Activated CD4-positive, alpha-beta memory T cell treated with anti-CD3 and anti-CD28 coated beads for 36 hours (primary cell): ENCODE measurements around the gene FAF1. TPM values are rescaled to one million over a fixed set of nuclear protein-coding genes. Genes with fewer than 3 reads are reported as not detected.

Source experiments
- CTCF ChIA-PET: fragments of 350-600 bp; sonication (Branson Sonifier 250); formaldehyde crosslinking; loops from one replicate; lab custom pipeline; 2021; ENCODE audit warnings: antibody characterized with exemption, inconsistent platforms; lab: Charles Lee
- POLR2A ChIA-PET: fragments of 350-600 bp; sonication (Branson Sonifier 250); formaldehyde crosslinking; loops from one replicate; lab custom pipeline; 2021; ENCODE audit warnings: antibody characterized with exemption; lab: Charles Lee
- DNase-seq: peaks from one replicate; pipeline ENCODE4 v3.0.0-alpha.2; 2020
- H3K27ac Mint-ChIP-seq: one replicate; pipeline ENCODE4 v1.8.0; 2021; ENCODE audit warnings: mixed read lengths
- H3K27me3 Mint-ChIP-seq: one replicate; pipeline ENCODE4 v1.8.0; 2021; ENCODE audit warnings: mixed read lengths
- H3K36me3 Mint-ChIP-seq: one replicate; pipeline ENCODE4 v1.8.0; 2021; ENCODE audit warnings: mixed read lengths
- H3K4me1 Mint-ChIP-seq: one replicate; pipeline ENCODE4 v1.8.0; 2021; ENCODE audit warnings: low read depth, mixed read lengths
- H3K4me3 Mint-ChIP-seq: one replicate; pipeline ENCODE4 v1.8.0; 2021; ENCODE audit warnings: mild to moderate bottlenecking, mixed read lengths
- H3K9me3 Mint-ChIP-seq: one replicate; pipeline ENCODE4 v1.8.0; 2021; ENCODE audit warnings: mixed read lengths
- intact Hi-C: fragments of 100-400 bp; cut with micrococcal nuclease; formaldehyde crosslinking; loops from one replicate; pipeline ENCODE4 v1.15.1; 2023
- total RNA-seq, 2 experiments: library from RNA; stranded (reverse); gene quantifications; one replicate each; pipeline ENCODE4 v1.2.3, GENCODE V29; 2021

Gene FAF1
- total RNA-seq, 2 experiments from 2014 or later, result 77.0 to 84.6 TPM

DNA sequence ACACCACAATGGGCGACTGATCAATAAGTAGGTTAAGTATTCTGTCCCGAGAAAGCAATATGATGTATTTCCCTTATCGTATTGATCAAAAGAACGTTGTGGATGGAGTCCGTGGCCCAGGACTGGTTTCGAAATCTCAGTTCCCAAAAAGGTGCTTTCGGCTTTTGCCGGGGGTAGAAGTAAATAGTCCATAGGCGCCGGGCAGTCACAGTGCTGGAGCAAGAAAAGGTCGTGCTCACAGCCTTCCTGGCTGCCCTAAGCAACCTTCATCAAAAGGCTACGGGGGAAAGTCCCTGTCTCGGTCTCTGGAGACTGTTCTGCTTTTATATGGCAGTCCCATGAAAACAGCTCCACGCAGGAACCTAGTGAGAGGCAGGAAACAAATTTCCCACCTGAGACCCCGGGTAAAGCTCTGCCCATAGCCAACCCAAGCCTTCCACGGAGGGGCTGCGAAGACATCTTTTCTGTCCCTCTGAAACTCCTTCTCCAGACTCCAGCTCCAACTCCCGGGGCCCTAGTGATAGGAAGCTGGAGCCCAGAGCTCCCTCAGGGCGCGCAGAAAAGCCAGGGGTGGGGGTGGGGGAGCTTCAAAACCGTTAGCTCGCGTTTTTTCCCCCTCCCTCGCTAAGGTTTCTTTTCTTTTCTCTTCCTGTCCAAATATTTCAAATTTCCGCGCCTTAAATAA is 17.0 kb upstream of the FAF1 start:
- peaks cover 43% of the 10 kb centered on the region for H3K27me3 Mint-ChIP-seq
- peak; percentile 37 for DNase-seq
- H3K27ac Mint-ChIP-seq, result no peak overlapping the region
- H3K4me1 Mint-ChIP-seq, result peaks cover 23% of the 10 kb centered on the region
- ChIA-PET POLR2A (interaction anchor here (3.0 kb wide), 1 partner anchor 8 kb away, joined by 24 read pairs; the partner anchor contains the start of gene CDKN2C), CTCF (interaction anchor here (1.0 to 2.6 kb wide), 6 partner anchors 9 to 212 kb away, joined by 3 to 13 read pairs (median 6); partner anchors contain the start of gene FAF1)
- no peaks in the 10 kb centered on the region for H3K9me3 Mint-ChIP-seq
- H3K36me3 Mint-ChIP-seq, result peaks cover 13% of the 10 kb centered on the region
- peak overlapping the region; percentile 74 for H3K4me3 Mint-ChIP-seq
- intact Hi-C loops, result loop anchor here (1.0 to 10.0 kb wide), 3 partner anchors 9 to 218 kb away; partner anchors contain the start of gene FAF1

DNA sequence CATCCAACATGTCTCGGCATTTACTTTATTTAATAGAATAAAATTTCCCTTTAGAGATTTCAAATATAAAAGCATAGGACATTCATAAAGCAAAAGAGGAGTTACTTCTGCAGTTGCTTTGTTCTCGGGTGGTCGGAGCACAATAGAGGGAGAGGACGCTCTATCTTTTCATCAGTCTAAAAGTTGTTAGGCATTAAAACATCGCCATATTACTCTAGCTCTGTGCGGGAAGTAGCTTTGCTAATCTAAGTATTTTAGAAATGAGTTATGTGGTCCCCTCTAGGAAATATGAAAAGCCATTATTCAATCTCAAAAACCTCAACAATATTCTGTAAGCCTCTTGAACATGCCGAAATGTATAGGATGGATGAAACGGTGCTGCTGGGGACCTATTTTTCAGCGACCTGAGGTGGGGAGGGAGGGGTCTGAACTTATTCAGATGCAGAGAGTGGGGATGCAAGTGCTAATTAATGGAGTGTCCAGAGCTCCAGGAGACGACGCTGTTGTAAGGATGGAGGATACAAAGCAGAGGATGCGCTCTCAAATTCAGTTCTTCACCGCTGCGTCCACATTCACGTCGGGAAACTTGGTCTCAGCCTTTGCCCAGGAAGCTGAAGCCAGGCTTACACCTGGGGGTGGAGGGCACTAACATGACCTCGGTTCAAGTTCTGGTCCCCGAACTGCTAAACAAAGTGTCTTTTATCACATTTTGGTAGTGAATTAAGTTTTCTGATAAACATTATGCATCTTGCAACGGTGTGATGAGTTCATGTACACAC is 16.2 kb upstream of the FAF1 start:
- H3K9me3 Mint-ChIP-seq, result no peaks in the 10 kb centered on the region
- intact Hi-C loops, result loop anchor here (2.0 to 10.0 kb wide), 2 partner anchors 15 to 219 kb away; partner anchors contain the start of gene FAF1
- peak; percentile 13 for DNase-seq
- H3K27ac Mint-ChIP-seq, result no peak overlapping the region
- peaks cover 28% of the 10 kb centered on the region for H3K4me1 Mint-ChIP-seq
- peak overlapping the region; percentile 74 for H3K4me3 Mint-ChIP-seq
- CTCF ChIA-PET, result interaction anchor here (1.0 to 2.6 kb wide), 3 partner anchors 8 to 213 kb away, joined by 3 to 13 read pairs (median 7); no protein-coding TSS in a partner anchor
- POLR2A ChIA-PET, result interaction anchor here (0.6 to 3.0 kb wide), 3 partner anchors 7 to 16 kb away, joined by 3 to 24 read pairs (median 4); partner anchors contain the start of genes CDKN2C and FAF1
- peaks cover 13% of the 10 kb centered on the region for H3K36me3 Mint-ChIP-seq
- H3K27me3 Mint-ChIP-seq, result peaks cover 43% of the 10 kb centered on the region

DNA sequence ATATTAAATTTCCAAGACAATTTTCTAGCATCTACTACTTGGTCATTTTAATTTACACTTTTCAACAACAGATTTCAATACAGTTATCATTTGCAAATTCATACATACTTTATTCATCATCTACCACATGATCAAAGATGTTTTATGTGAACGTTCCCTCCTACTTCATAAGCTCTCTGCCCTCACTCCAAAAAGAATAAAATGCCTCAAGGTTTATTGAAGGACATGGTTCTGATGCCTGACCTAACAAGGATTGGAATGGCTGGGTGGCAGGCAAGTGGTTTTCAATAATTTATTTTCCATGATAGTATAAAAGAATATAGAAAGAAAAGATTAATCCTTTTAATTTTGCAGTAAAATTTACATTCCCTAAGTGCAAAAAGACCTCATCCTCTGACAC is 15.4 kb upstream of the FAF1 start:
- intact Hi-C loops, result loop anchor here (10.0 kb wide), 1 partner anchor 219 kb away; no protein-coding TSS in a partner anchor
- Mint-ChIP-seq H3K36me3 (peaks cover 13% of the 10 kb centered on the region), H3K27me3 (peaks cover 51% of the 10 kb centered on the region), H3K4me1 (peaks cover 36% of the 10 kb centered on the region), H3K9me3 (no peaks in the 10 kb centered on the region), H3K4me3 (no peak overlapping the region), H3K27ac (no peak overlapping the region)
- DNase-seq, result no peak
- ChIA-PET CTCF (no interaction called here), POLR2A (interaction anchor here (1.0 kb wide), 1 partner anchor 15 kb away, joined by 3 read pairs; the partner anchor contains the start of gene FAF1)

DNA sequence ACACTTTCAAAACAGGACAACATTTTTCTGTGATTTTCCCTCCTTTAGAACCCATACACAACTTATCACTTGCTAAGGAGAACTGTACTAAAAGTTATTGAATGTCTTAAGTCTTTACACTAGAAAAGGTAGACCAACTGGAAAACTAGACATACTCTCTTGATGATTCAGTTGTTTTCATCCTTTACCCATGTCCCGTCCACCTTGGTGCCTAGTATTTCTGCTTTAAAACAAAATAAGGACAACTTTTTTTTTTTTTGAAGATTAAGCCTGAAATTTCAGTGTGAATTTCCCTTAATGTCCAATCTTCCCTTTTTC is 14.5 kb upstream of the FAF1 start:
- Mint-ChIP-seq H3K27ac (no peak overlapping the region), H3K4me1 (peaks cover 40% of the 10 kb centered on the region), H3K4me3 (no peak overlapping the region), H3K36me3 (peaks cover 13% of the 10 kb centered on the region), H3K27me3 (peaks cover 52% of the 10 kb centered on the region), H3K9me3 (no peaks in the 10 kb centered on the region)
- CTCF ChIA-PET, result no interaction called here
- intact Hi-C loops, result loop anchor here (10.0 kb wide), 1 partner anchor 220 kb away; no protein-coding TSS in a partner anchor
- no peak for DNase-seq
- POLR2A ChIA-PET, result no interaction called here

DNA sequence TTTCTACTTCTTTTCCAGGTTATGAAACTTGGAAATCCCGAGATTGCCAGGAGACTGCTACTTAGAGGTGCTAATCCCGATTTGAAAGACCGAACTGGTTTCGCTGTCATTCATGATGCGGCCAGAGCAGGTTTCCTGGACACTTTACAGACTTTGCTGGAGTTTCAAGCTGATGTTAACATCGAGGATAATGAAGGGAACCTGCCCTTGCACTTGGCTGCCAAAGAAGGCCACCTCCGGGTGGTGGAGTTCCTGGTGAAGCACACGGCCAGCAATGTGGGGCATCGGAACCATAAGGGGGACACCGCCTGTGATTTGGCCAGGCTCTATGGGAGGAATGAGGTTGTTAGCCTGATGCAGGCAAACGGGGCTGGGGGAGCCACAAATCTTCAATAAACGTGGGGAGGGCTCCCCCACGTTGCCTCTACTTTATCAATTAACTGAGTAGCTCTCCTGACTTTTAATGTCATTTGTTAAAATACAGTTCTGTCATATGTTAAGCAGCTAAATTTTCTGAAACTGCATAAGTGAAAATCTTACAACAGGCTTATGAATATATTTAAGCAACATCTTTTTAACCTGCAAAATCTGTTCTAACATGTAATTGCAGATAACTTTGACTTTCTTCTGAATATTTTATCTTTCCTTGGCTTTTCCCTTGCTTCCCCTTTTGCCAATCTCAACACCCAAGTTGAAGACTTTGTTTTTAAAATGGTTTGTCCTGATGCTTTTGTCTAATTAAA is 14.0 kb upstream of the FAF1 start:
- H3K36me3 Mint-ChIP-seq, result peaks cover 13% of the 10 kb centered on the region

DNA sequence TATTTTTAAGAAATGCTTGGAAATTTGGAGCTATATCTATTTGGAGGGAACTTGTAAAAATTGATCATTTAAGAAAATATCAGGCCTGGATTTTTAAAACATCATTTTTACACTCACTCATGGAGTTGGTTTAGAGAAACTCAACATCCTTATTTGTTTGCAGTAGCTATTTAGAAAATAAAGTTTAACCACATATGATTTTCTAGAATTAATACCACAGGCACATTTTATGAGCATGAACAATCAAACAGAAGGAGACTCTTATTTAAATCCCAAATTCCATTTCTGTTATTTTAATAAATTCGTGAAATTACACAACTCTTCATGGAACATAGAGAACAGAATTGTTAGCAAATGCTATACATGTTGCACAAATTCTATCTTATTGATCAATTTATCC is 13.2 kb upstream of the FAF1 start:
- POLR2A ChIA-PET, result no interaction called here
- DNase-seq, result no peak
- CTCF ChIA-PET, result interaction anchor here (0.8 to 1.9 kb wide), 2 partner anchors 100 to 216 kb away, joined by 3 to 7 read pairs; no protein-coding TSS in a partner anchor
- peaks cover 31% of the 10 kb centered on the region for H3K4me1 Mint-ChIP-seq
- H3K9me3 Mint-ChIP-seq, result no peaks in the 10 kb centered on the region
- no peak overlapping the region for H3K4me3 Mint-ChIP-seq
- H3K36me3 Mint-ChIP-seq, result peaks cover 13% of the 10 kb centered on the region
- peaks cover 40% of the 10 kb centered on the region for H3K27me3 Mint-ChIP-seq
- H3K27ac Mint-ChIP-seq, result no peak overlapping the region
- intact Hi-C loops, result loop anchor here (10.0 kb wide), 1 partner anchor 222 kb away; no protein-coding TSS in a partner anchor

More for the DNA sequence above, 14.0 kb upstream of the FAF1 start:
- CTCF ChIA-PET, result interaction anchor here (0.8 kb wide), 1 partner anchor 215 kb away, joined by 3 read pairs; no protein-coding TSS in a partner anchor
- POLR2A ChIA-PET, result no interaction called here
- H3K27me3 Mint-ChIP-seq, result peaks cover 48% of the 10 kb centered on the region
- H3K4me3 Mint-ChIP-seq, result no peak overlapping the region
- H3K9me3 Mint-ChIP-seq, result no peaks in the 10 kb centered on the region
- peaks cover 39% of the 10 kb centered on the region for H3K4me1 Mint-ChIP-seq
- no peak for DNase-seq
- intact Hi-C loops, result loop anchor here (10.0 kb wide), 1 partner anchor 221 kb away; no protein-coding TSS in a partner anchor
- no peak overlapping the region for H3K27ac Mint-ChIP-seq

DNA sequence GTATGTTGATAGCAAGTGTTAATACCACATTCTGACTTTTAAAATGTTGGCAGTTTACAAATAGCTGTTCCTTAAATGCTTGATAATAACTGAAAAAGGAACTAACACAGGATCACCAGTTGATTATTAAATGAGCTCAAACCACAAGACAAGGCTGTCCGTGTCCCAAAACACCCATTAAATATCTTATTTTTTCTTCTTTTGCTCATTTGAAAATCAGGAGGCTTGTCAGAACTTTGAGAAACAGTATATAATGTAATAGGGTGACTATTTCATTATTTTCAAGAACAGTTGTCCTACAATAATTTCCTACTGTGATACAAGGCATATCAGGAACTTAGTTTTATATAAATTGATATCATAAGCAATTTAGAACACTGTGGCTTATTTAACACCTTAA is 12.7 kb upstream of the FAF1 start:
- Mint-ChIP-seq H3K27ac (no peak overlapping the region), H3K4me1 (peaks cover 33% of the 10 kb centered on the region), H3K4me3 (no peak overlapping the region), H3K36me3 (peaks cover 13% of the 10 kb centered on the region), H3K9me3 (no peaks in the 10 kb centered on the region), H3K27me3 (peaks cover 39% of the 10 kb centered on the region)
- POLR2A ChIA-PET, result no interaction called here
- intact Hi-C loops, result loop anchor here (10.0 kb wide), 1 partner anchor 222 kb away; no protein-coding TSS in a partner anchor
- CTCF ChIA-PET, result interaction anchor here (1.9 kb wide), 1 partner anchor 100 kb away, joined by 7 read pairs; no protein-coding TSS in a partner anchor
- no peak for DNase-seq

DNA sequence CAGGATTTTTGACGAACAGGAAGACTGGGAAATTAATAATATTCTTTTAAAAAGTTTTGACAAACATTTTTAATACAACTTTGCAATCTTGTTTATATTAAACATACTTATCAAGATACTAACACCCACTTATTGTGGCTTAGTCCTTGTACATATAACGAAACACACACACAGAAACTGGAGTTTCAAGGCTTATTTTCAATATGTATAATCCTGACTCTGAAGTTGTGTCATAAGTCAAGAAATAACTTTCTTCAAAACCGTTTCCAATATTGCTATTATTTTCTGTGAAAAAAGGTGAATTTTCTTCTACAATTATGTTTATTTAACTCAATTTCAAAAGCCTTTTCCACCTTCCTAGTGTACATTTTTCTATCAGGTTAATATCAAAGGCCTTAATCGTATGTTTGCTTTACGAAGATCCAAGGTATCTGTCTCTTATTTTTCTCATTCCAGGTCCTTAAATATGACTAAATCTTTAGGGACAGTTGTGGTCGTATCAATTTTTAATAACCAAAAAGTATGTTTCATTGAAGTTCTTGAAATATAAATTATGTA is 11.8 kb upstream of the FAF1 start:
- H3K27me3 Mint-ChIP-seq, result peaks cover 35% of the 10 kb centered on the region
- POLR2A ChIA-PET, result interaction anchor here (3.2 kb wide), 1 partner anchor 11 kb away, joined by 20 read pairs; the partner anchor contains the start of gene FAF1
- H3K27ac Mint-ChIP-seq, result no peak overlapping the region
- no peaks in the 10 kb centered on the region for H3K9me3 Mint-ChIP-seq
- H3K36me3 Mint-ChIP-seq, result peaks cover 13% of the 10 kb centered on the region
- H3K4me3 Mint-ChIP-seq, result no peak overlapping the region
- H3K4me1 Mint-ChIP-seq, result peaks cover 37% of the 10 kb centered on the region
- CTCF ChIA-PET, result interaction anchor here (1.9 to 4.1 kb wide), 3 partner anchors 12 to 99 kb away, joined by 7 to 25 read pairs (median 20); partner anchors contain the start of gene FAF1
- intact Hi-C loops, result loop anchor here (10.0 kb wide), 1 partner anchor 223 kb away; no protein-coding TSS in a partner anchor
- DNase-seq, result no peak

DNA sequence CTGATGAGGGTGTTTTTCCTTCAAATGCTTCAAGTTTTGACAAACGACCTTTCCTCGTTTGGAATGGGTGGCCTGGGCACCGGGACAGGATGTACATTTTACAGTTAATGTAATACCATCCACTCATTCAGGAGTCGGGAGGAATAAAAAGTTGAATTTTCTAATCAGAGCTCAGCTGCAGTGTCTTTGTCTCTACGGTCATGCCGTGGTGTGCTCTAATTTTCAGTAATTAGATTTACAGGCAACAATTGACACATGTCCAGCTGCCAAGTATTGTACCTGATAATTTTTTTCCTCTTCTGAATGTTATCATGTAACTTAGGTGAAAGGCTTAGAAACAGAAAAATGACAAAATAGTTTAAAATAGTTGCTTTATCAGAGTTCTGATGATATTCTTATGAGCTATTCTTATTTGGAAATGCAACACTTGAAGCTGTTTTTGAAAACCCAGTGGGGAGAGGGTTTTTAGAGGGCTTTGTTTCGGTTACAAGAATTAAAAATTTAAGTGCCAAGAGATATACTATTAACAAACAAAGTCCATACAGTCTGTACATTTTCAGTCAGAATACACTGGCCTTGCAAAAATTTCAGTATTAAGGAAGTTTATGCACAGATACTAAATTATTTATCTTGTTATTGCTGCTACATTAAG is 11.0 kb upstream of the FAF1 start:
- Mint-ChIP-seq H3K4me3 (peak overlapping the region; percentile 88), H3K36me3 (peaks cover 13% of the 10 kb centered on the region), H3K27me3 (peaks cover 28% of the 10 kb centered on the region), H3K27ac (no peak overlapping the region), H3K9me3 (no peaks in the 10 kb centered on the region), H3K4me1 (peaks cover 30% of the 10 kb centered on the region)
- no peak for DNase-seq
- CTCF ChIA-PET, result interaction anchor here (1.4 to 4.1 kb wide), 3 partner anchors 11 to 220 kb away, joined by 5 to 25 read pairs (median 20); partner anchors contain the start of gene FAF1
- intact Hi-C loops, result loop anchor here (10.0 kb wide), 1 partner anchor 224 kb away; no protein-coding TSS in a partner anchor
- POLR2A ChIA-PET, result interaction anchor here (3.2 kb wide), 1 partner anchor 11 kb away, joined by 20 read pairs; the partner anchor contains the start of gene FAF1

DNA sequence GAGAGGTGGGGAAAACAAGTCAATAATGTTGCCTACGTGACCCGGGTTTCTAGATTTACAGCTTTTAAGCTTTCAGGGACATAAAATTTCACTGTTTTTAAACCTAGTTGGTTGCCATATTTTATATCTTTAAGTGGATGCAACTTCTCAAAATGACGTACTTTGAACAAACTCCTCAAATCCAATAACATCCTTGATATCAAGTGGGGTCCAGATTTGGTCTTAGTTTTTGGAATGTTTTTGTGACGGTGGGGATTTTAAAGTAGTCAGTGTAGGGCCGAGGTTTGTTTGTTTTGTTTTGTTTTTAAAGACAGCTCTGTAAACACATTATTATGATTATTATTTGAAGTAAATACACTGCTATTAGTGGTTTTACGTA is 10.4 kb upstream of the FAF1 start:
- peaks cover 13% of the 10 kb centered on the region for H3K36me3 Mint-ChIP-seq

More for the DNA sequence above, 10.4 kb upstream of the FAF1 start:
- no peak for DNase-seq
- H3K27ac Mint-ChIP-seq, result no peak overlapping the region
- intact Hi-C loops, result loop anchor here (10.0 kb wide), 1 partner anchor 224 kb away; no protein-coding TSS in a partner anchor
- ChIA-PET POLR2A (interaction anchor here (1.2 to 3.2 kb wide), 3 partner anchors 7 to 16 kb away, joined by 5 to 24 read pairs (median 20); partner anchors contain the start of gene FAF1), CTCF (interaction anchor here (1.4 to 4.1 kb wide), 3 partner anchors 11 to 221 kb away, joined by 5 to 25 read pairs (median 20); partner anchors contain the start of gene FAF1)
- no peaks in the 10 kb centered on the region for H3K9me3 Mint-ChIP-seq
- H3K4me3 Mint-ChIP-seq, result peak overlapping the region; percentile 88
- H3K4me1 Mint-ChIP-seq, result peaks cover 29% of the 10 kb centered on the region
- H3K27me3 Mint-ChIP-seq, result peaks cover 27% of the 10 kb centered on the region
